Spleen (tissue), 7 donors: ENCODE data around the gene BPIFB1.

ENCODE experiments used
- POLR2A ChIP-seq, 3 donors: fragments of 450-650 bp; IDR thresholded peaks; one replicate each; pipeline ENCODE4 v1.5.1; 2017; ENCODE audit warnings: antibody characterized with exemption in 3 of 3, mild to moderate bottlenecking in 1 of 3
- POLR2AphosphoS5 ChIP-seq, 3 donors: sonication (generic); formaldehyde crosslinking; IDR thresholded peaks; one replicate each; pipeline ENCODE4 v1.5.1; 2017; ENCODE audit warnings: antibody characterized with exemption in 3 of 3
- TF ChIP-seq, protein P1 (sequence below), 11 experiments: fragments of 200-600 bp in 7 of 11; fragments of 450-650 bp in 4 of 11; sonication (generic) in 4 of 11; IDR thresholded peaks in 8 of 11; conservative IDR thresholded peaks in 3 of 11; 1 replicate in 7 of 11; 2 replicates in 4 of 11; pipeline versions ENCODE4 v1.4.0 to v1.8.0; 2016 to 2021; ENCODE audit warnings: antibody characterized with exemption in 11 of 11, inconsistent platforms in 4 of 11, mild to moderate bottlenecking in 1 of 11
- donor health status: DM: no; HTN: no; CAD: no; lungs with moderate emphysema.
- donor health status: DM: no; HTN: no; CAD: no.
- donor health status: DM: no; HTN: no; CAD: no.

DNA sequence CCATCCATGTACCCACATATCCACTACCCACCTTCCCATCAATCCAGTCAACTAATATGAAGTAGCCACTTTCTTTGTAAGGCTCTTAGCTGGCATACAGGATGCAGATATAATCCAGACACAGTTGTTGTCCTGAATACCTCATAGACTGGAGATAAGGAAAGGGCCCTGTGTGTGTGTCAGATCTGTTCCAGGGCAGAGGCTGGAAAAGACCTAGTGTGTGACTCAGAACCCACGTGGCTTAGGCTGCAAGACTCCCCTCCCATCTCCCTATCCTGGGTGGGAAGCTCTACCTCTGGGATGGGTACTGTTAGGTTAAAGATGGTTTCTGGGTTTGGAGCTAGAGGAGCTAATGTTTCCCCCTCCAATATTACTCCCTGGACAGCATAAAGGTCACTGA lies 43.6 kb upstream of the BPIFB1 start:
- TF ChIP-seq, protein P1, sequence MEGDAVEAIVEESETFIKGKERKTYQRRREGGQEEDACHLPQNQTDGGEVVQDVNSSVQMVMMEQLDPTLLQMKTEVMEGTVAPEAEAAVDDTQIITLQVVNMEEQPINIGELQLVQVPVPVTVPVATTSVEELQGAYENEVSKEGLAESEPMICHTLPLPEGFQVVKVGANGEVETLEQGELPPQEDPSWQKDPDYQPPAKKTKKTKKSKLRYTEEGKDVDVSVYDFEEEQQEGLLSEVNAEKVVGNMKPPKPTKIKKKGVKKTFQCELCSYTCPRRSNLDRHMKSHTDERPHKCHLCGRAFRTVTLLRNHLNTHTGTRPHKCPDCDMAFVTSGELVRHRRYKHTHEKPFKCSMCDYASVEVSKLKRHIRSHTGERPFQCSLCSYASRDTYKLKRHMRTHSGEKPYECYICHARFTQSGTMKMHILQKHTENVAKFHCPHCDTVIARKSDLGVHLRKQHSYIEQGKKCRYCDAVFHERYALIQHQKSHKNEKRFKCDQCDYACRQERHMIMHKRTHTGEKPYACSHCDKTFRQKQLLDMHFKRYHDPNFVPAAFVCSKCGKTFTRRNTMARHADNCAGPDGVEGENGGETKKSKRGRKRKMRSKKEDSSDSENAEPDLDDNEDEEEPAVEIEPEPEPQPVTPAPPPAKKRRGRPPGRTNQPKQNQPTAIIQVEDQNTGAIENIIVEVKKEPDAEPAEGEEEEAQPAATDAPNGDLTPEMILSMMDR (IDR thresholded peaks at IDR 0.05 in 8 of 11, conservative IDR thresholded peaks at IDR 0.05 in 3 of 11) = no peak
- TF ChIP-seq POLR2A (IDR thresholded peaks at IDR 0.05) (no peak), POLR2AphosphoS5 (IDR thresholded peaks at IDR 0.05) (no peak)
